Measurements from ENCODE around the gene RAB3A.

The RAB3A gene

GRCh38 chr19:18203863-18204393 lies at the start of gene RAB3A:
Gene RAB3A (minus strand): TSS chr19:18204042. CDS start chr19:18202740, 1,302 bp downstream.
- peak; percentile 71 for FAIRE-seq

GRCh38 chr19:18253130-18253529 lies 49.3 kb upstream of the RAB3A start:
- no peak for FAIRE-seq

- no peak for FAIRE-seq
These were observed 48.5 kb upstream of the RAB3A start for GRCh38 chr19:18252370-18252717.

- no peak for FAIRE-seq
These were observed 47.9 kb upstream of the RAB3A start for GRCh38 chr19:18251587-18252369.

- no peak for FAIRE-seq
These were observed 46.0 kb upstream of the RAB3A start for GRCh38 chr19:18249834-18250233.

- no peak for FAIRE-seq
These were observed 41.5 kb upstream of the RAB3A start for GRCh38 chr19:18245297-18245696.

GRCh38 chr19:18239303-18239702 lies 35.5 kb upstream of the RAB3A start:
- FAIRE-seq, result no peak

GRCh38 chr19:18234194-18234593 lies 30.4 kb upstream of the RAB3A start:
- FAIRE-seq, result no peak

GRCh38 chr19:18233224-18233825 lies 29.5 kb upstream of the RAB3A start:
- FAIRE-seq, result no peak

- FAIRE-seq, result no peak
These were observed 28.8 kb upstream of the RAB3A start for GRCh38 chr19:18232540-18233223.

- no peak for FAIRE-seq
These were observed 27.9 kb upstream of the RAB3A start for GRCh38 chr19:18231775-18232174.

GRCh38 chr19:18230941-18231734 lies 27.3 kb upstream of the RAB3A start:
- no peak for FAIRE-seq

- no peak for FAIRE-seq
These were observed 26.1 kb upstream of the RAB3A start for GRCh38 chr19:18229915-18230314.

GRCh38 chr19:18229474-18229873 lies 25.6 kb upstream of the RAB3A start:
- no peak for FAIRE-seq

- FAIRE-seq, result no peak
These were observed 24.0 kb upstream of the RAB3A start for GRCh38 chr19:18227781-18228271.

- no peak for FAIRE-seq
These were observed 23.3 kb upstream of the RAB3A start for GRCh38 chr19:18226956-18227780.

- FAIRE-seq, result no peak
These were observed 22.0 kb upstream of the RAB3A start, which contains the start of gene PDE4C for GRCh38 chr19:18225702-18226468. Gene PDE4C (minus strand): TSS chr19:18226438. CDS start chr19:18226415, 23 bp downstream.

GRCh38 chr19:18225355-18225701 lies 21.5 kb upstream of the RAB3A start:
- no peak for FAIRE-seq

GRCh38 chr19:18224525-18225354 lies 20.9 kb upstream of the RAB3A start:
- peak; percentile 69 for FAIRE-seq
